ENCODE data around the gene PDE10A.

DNA sequence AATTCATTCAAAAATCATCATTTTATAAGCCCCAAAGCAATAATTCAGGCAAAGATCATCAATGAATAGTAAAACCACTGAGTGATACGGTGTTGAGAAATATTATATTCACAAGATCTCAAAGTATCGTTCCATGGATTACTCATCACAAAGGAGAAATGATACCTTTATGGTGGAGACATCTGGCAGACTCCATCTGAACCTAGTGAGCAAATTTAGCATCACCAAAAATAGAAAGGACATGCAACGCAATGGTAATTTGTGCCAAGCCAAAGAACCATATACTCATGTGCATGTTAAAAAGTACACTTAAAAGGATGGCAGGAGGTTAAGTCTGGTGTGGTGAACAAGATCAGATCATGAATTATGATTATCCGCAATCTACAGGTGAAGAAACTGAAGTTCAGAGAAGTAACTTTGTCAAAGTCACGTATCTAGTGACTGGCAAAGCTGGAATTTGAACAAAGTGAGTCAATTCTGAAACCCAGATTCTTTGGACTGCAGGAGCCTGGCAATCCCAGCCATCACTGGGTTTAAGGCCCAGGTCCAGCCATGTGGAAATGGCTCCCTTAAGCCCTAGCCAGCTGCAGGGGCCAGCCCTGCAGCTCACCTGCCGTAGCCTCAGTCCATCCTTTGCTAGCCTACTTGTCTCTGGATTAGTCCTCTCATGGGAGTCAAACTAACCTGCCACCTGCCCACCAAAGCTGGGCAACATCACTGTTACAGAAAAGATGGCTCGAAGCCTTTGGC lies 68.3 kb downstream of the PDE10A start:
- TF ChIP-seq POLR2A (IDR thresholded peaks at IDR 0.05) = no peak
- TF ChIP-seq, protein P1, sequence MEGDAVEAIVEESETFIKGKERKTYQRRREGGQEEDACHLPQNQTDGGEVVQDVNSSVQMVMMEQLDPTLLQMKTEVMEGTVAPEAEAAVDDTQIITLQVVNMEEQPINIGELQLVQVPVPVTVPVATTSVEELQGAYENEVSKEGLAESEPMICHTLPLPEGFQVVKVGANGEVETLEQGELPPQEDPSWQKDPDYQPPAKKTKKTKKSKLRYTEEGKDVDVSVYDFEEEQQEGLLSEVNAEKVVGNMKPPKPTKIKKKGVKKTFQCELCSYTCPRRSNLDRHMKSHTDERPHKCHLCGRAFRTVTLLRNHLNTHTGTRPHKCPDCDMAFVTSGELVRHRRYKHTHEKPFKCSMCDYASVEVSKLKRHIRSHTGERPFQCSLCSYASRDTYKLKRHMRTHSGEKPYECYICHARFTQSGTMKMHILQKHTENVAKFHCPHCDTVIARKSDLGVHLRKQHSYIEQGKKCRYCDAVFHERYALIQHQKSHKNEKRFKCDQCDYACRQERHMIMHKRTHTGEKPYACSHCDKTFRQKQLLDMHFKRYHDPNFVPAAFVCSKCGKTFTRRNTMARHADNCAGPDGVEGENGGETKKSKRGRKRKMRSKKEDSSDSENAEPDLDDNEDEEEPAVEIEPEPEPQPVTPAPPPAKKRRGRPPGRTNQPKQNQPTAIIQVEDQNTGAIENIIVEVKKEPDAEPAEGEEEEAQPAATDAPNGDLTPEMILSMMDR (IDR thresholded peaks at IDR 0.05) = no peak
